Duodenal mucosa (tissue), 2 donors: Measurements from ENCODE around the gene ATAD3B.

Experiments
- H3K27ac ChIP-seq: one replicate; pipeline ENCODE4 v1.7.0; 2013; ENCODE audit warnings: low read depth, low read length
- H3K27me3 ChIP-seq, 2 donors: one replicate each; pipeline ENCODE4 v1.7.0; 2013; ENCODE audit warnings: low read length in 2 of 2, control low read depth in 1 of 2; ENCODE audit not compliant: insufficient read depth in 2 of 2, control insufficient read depth in 1 of 2
- H3K36me3 ChIP-seq, 2 donors: one replicate each; pipeline ENCODE4 v1.7.0; 2013; ENCODE audit warnings: low read length in 2 of 2, control low read depth in 1 of 2; ENCODE audit not compliant: insufficient read depth in 2 of 2, control insufficient read depth in 1 of 2
- H3K4me1 ChIP-seq, 2 donors: one replicate each; pipeline ENCODE4 v1.7.0; 2013; ENCODE audit warnings: low read length in 2 of 2, control low read depth in 1 of 2; ENCODE audit not compliant: insufficient read depth in 2 of 2, control insufficient read depth in 1 of 2
- H3K4me3 ChIP-seq, 2 donors: one replicate each; pipeline ENCODE4 v1.7.0; 2013; ENCODE audit warnings: low read length in 2 of 2, low read depth in 1 of 2
- H3K9ac ChIP-seq, 2 donors: one replicate each; pipeline ENCODE4 v1.7.0; 2013; ENCODE audit warnings: low read length in 2 of 2, low read depth in 1 of 2
- H3K9me3 ChIP-seq, 2 donors: one replicate each; pipeline ENCODE4 v1.7.0; 2013; ENCODE audit warnings: low read length in 2 of 2, control low read depth in 1 of 2; ENCODE audit not compliant: control insufficient read depth in 1 of 2

ATAD3B gene, protein sequence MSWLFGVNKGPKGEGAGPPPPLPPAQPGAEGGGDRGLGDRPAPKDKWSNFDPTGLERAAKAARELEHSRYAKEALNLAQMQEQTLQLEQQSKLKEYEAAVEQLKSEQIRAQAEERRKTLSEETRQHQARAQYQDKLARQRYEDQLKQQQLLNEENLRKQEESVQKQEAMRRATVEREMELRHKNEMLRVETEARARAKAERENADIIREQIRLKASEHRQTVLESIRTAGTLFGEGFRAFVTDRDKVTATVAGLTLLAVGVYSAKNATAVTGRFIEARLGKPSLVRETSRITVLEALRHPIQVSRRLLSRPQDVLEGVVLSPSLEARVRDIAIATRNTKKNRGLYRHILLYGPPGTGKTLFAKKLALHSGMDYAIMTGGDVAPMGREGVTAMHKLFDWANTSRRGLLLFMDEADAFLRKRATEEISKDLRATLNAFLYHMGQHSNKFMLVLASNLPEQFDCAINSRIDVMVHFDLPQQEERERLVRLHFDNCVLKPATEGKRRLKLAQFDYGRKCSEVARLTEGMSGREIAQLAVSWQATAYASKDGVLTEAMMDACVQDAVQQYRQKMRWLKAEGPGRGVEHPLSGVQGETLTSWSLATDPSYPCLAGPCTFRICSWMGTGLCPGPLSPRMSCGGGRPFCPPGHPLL

DNA sequence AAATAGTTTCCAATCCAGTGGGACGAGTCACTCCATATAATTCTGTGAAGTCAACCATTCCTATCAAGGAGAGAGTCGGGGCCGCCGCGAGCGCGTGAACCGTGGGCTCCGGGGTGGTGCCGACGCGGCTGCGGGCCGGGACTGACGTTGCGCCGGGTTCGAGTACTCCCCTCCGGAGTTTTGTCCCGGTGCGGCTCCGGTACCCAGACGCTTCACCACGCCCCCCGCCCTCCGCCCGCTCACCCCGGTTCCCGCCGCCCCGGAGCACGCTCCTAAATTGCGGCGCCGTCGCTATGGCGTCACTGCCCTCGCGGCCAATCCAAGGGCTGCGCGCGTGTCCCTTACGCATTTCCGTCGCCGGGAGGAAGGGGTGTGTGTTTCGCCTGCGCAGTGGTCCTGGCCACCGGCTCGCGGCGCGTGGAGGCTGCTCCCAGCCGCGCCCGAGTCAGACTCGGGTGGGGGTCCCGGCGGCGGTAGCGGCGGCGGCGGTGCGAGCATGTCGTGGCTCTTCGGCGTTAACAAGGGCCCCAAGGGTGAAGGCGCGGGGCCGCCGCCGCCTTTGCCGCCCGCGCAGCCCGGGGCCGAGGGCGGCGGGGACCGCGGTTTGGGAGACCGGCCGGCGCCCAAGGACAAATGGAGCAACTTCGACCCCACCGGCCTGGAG lies at the start of gene ATAD3B:
ATAD3B (plus strand) TSS at position 377 of the 664 bp plus-strand sequence; CDS start at position 497, 120 bp downstream.
- Histone ChIP-seq H3K9me3 (no peaks in the 10 kb centered on the region), H3K36me3 (no peaks in the 10 kb centered on the region), H3K4me3 (peak within 1 kb of the TSS; percentile 86 to 87), H3K27me3 (no peaks in the 10 kb centered on the region), H3K9ac (peak within 1 kb of the TSS; percentile 77 to 78), H3K4me1 (peaks cover 7 to 22% of the 10 kb centered on the region in 2 donors), H3K27ac (peak within 1 kb of the TSS; percentile 62)

- H3K27ac ChIP-seq, result no peak overlapping the region
Observed at GRCh38 chr1:1421907-1422464, 49.6 kb upstream of the ATAD3B start.

GRCh38 chr1:1422465-1423244 lies 48.9 kb upstream of the ATAD3B start:
- H3K9me3 ChIP-seq, result no peaks in the 10 kb centered on the region
- H3K36me3 ChIP-seq, result no peaks in the 10 kb centered on the region
- no peak overlapping the region for H3K27ac ChIP-seq
- H3K27me3 ChIP-seq, result peaks cover 2 to 5% of the 10 kb centered on the region in 2 donors
- H3K4me1 ChIP-seq, result no peaks in the 10 kb centered on the region
- H3K4me3 ChIP-seq, result no peak overlapping the region
- H3K9ac ChIP-seq, result no peak overlapping the region

More at GRCh38 chr1:1421907-1422464, 49.6 kb upstream of the ATAD3B start:
- H3K27me3 ChIP-seq, result peaks cover 2 to 5% of the 10 kb centered on the region in 2 donors
- no peaks in the 10 kb centered on the region for H3K4me1 ChIP-seq
- H3K4me3 ChIP-seq, result no peak overlapping the region
- no peak overlapping the region for H3K9ac ChIP-seq
- H3K9me3 ChIP-seq, result no peaks in the 10 kb centered on the region
- no peaks in the 10 kb centered on the region for H3K36me3 ChIP-seq

GRCh38 chr1:1423245-1423597 lies 48.3 kb upstream of the ATAD3B start:
- Histone ChIP-seq H3K9ac (no peak overlapping the region), H3K27me3 (peaks cover 3 to 5% of the 10 kb centered on the region in 2 donors), H3K4me3 (no peak overlapping the region), H3K27ac (no peak overlapping the region), H3K36me3 (no peaks in the 10 kb centered on the region), H3K4me1 (no peaks in the 10 kb centered on the region), H3K9me3 (no peaks in the 10 kb centered on the region)

DNA sequence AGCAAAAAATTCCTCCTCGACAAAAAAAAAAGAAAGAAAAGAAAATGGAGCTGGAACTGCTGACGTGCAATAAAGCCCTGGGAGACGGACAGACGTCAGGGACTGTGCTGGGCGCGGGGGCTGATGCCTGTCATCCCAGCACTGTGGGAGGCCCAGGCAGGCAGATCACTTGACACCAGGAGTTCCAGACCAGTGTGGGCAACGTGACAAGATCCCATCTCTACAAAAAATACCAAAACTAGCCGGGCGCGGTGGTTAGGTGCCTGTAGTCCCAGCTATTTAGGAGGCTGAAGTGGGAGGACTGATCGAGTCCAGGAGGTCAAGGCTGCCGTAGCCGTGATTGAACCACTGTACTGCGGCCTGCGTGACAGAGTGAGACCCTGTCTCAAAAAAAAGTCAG lies 46.9 kb upstream of the ATAD3B start:
- Histone ChIP-seq H3K9me3 (no peaks in the 10 kb centered on the region), H3K4me1 (no peaks in the 10 kb centered on the region), H3K27ac (no peak overlapping the region), H3K27me3 (peaks cover 5% of the 10 kb centered on the region in 2 donors), H3K36me3 (no peaks in the 10 kb centered on the region), H3K4me3 (no peak overlapping the region), H3K9ac (no peak overlapping the region)

DNA sequence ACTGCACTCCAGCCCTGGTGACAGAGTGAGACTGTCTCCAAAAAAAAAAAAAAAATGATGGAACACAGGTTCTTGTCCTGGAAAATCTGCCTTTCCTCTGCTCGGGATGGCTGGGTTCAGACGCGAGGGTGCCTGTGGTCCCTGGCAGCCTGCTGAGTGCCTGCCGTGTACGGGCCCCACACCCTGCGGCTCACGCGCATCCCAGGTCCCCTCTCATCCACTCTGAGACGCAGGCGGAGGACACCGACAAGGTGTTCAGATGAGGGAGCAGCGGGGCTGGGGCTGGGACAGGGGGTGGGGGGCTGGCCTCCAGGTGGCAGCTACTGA lies 46.2 kb upstream of the ATAD3B start:
- no peak overlapping the region for H3K9ac ChIP-seq

GRCh38 chr1:1425753-1426495 lies 45.6 kb upstream of the ATAD3B start:
- no peak overlapping the region for H3K27ac ChIP-seq
- no peak overlapping the region for H3K4me3 ChIP-seq
- H3K9ac ChIP-seq, result no peak overlapping the region
- H3K27me3 ChIP-seq, result peaks cover 5% of the 10 kb centered on the region in 2 donors
- H3K4me1 ChIP-seq, result no peaks in the 10 kb centered on the region
- H3K36me3 ChIP-seq, result no peaks in the 10 kb centered on the region
- no peaks in the 10 kb centered on the region for H3K9me3 ChIP-seq

More for the DNA sequence above, 46.2 kb upstream of the ATAD3B start:
- Histone ChIP-seq H3K27ac (no peak overlapping the region), H3K9me3 (no peaks in the 10 kb centered on the region), H3K36me3 (no peaks in the 10 kb centered on the region), H3K4me3 (no peak overlapping the region), H3K27me3 (peaks cover 5% of the 10 kb centered on the region in 2 donors), H3K4me1 (no peaks in the 10 kb centered on the region)

DNA sequence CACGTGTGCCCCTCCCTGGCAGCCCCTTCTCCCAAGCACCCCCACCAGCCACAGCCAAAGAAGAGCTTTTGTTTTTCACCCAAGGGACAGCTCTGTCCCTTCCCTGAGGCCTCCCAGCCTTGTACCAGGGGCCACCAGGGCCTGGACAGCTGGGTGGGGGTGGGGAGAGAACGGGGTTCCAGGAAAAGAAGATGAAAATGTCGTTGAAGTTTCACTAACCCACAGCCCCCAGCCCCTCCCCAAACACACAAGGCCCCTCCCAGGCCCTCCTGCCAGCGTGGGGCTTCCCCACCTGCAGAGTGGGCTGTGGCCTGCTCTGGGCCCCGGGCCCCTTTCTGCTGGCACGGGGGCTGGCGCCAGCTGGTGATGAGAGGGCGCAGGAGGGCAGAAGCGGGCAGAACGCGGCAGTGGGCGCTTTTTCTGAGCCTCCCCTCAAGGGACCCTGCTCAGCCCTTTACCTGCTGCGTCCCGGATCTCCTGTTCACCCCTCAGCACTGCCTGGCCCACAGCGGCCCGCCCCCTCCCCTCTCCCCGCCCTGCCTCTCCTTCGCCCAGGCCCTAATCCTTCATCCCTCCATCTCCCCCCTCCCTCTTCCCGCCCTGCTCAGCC lies 45.0 kb upstream of the ATAD3B start:
- Histone ChIP-seq H3K9ac (no peak overlapping the region), H3K36me3 (no peaks in the 10 kb centered on the region), H3K4me3 (no peak overlapping the region), H3K4me1 (peaks cover 2 to 3% of the 10 kb centered on the region in 2 donors), H3K27ac (no peak overlapping the region), H3K9me3 (no peaks in the 10 kb centered on the region), H3K27me3 (peaks cover 5% of the 10 kb centered on the region in 2 donors)
